Occipital lobe (tissue), 2 donors: ENCODE results near the gene ARIH1. TPM values are rescaled to one million over a fixed set of nuclear protein-coding genes. Genes with fewer than 3 reads are reported as not detected.
A peak's percentile ranks its signal among the peaks of the same experiment; 100 is the strongest.
"Not testable (repeated sequence)": the region's sequence is repeated elsewhere in the genome, so short reads cannot be mapped to it uniquely, and the experiment has no call there.

Experiments used
- DNase-seq: peaks from one replicate; lab custom pipeline; 2025; lab: John Stamatoyannopoulos, UW
- total RNA-seq: library from RNA; depleted of rRNA; stranded (reverse); fragments of >200 nt; gene quantifications from one replicate; pipeline ENCODE4 v1.2.3, GENCODE V29; 2014

The ARIH1 gene, protein sequence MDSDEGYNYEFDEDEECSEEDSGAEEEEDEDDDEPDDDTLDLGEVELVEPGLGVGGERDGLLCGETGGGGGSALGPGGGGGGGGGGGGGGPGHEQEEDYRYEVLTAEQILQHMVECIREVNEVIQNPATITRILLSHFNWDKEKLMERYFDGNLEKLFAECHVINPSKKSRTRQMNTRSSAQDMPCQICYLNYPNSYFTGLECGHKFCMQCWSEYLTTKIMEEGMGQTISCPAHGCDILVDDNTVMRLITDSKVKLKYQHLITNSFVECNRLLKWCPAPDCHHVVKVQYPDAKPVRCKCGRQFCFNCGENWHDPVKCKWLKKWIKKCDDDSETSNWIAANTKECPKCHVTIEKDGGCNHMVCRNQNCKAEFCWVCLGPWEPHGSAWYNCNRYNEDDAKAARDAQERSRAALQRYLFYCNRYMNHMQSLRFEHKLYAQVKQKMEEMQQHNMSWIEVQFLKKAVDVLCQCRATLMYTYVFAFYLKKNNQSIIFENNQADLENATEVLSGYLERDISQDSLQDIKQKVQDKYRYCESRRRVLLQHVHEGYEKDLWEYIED
- 42.7 TPM for total RNA-seq

DNA sequence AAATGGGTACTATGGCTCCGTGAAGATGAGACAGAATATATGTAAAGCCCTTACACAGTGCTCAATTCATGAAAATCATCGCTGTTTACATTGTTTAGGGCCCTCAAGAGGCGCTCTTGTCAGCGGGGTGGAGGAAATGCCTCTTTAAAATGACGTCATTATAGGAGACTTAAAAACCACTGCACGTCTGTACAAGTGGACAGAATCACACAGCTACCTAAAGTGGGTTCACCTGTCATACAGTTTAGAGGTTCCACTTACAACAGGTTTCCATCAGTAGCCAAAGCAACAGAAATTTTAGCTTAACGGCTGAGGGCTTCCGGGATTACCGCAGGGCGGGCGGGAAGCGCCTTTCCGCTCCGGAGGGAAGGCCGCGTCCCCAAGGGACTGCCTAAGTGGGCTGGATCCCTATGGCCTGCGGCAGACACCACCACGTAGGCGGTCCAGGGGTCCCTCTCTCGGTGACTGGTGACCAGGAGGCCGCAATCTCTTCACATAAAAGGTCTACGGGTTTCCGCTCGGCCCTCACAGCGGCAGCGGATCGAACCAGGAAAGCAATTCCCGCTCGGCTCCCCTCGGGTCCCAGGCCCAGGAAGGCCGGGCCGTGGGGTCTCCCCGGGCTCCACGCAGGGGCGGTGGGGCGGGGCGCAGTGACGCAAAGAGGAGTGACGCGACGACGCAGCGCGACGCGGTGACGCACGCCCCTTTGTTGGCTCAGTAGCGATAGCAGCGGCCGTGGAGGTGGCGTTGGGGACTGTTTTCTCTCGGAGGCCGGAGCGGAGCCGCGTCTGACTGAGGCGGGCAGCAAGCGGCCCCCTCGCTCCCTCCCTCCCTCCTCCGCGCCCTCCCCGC lies at the start of gene ARIH1:
TSS of gene ARIH1 (plus strand) at position 717 of the 852 bp plus-strand sequence. CDS start 310 bp downstream, outside the sequence.
- peak; percentile 96 for DNase-seq

DNA sequence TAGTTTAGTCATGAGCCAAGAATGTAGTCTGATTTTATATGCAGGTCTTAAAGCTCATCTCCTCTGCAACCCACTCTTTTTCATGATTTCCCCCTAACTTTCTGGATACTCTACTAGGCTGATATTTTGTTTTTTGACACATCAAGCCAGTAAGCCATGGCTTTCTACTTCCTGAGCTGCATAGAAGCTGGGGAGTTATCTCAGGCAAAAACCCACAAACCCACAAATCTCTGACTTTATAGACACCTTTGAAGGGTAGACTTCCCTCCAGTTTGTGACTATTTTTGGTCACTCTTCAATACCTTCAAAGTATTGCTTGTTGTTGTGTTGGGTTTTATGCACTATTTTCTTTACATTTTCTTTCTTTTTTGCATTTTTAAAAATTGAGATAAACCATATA lies 47.4 kb upstream of the ARIH1 start:
- no peak for DNase-seq

DNA sequence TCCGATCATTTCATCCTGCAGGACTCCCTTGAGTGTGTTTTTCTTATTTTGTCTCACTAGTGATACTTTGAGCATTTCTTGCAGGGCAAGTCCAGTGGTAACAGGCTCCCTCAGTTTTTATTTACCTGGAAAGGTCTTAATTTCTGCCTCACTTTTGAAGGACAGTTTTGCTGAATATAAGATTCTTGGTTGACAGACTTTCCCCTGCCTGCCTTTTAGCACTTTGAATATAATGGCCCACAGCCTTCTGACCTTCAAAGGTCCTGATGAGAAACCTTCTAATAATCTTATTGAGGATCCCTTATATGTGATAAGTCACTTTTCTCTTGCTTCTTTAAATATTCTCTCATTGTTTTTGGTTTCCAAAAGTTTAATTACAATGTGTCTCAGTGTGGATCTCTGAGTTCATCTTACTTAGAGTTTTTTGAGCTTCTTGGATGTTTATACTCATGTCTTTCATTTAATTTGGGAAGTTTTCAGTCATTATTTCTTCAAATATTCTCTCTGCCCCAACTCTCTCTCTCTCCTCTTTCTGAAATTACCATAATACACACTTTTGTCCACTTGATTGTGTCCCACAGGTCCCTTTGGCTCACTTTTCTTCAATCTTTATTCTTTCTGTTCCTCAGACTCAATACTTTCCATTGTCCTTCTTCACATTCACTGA lies 36.3 kb upstream of the ARIH1 start:
- DNase-seq, result no peak

DNA sequence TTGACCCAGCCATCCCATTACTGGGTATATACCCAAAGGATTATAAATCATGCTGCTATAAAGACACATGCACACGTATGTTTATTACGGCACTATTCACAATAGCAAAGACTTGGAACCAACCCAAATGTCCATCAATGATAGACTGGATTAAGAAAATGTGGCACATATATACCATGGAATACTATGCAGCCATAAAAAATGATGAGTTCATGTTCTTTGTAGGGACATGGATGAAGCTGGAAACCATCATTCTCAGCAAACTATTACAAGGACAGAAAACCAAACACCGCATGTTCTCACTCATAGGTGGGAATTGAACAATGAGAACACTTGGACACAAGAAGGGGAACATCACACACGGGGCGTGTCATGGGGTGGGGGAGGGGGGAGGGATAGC lies 31.3 kb upstream of the ARIH1 start:
- DNase-seq, result not testable (repeated sequence)

DNA sequence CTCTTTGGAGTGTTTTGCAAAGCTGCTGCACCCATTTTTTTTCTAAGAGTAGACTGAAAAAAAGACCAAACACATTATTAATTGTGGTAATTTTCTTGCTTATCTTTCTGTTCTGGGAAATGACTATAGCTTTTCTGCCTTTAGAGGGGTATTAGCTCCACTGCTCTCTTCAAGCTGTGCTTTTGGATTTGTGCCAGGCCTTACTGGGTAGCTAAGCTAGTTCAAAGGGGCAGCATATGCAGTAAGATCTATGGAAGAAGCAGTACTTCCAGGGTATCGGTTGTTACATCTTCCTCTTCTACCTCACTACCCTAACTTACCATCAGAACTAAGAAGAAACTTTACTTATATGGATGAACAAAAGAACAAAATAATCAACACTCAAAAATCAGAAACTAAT lies 28.7 kb upstream of the ARIH1 start:
- DNase-seq, result no peak

DNA sequence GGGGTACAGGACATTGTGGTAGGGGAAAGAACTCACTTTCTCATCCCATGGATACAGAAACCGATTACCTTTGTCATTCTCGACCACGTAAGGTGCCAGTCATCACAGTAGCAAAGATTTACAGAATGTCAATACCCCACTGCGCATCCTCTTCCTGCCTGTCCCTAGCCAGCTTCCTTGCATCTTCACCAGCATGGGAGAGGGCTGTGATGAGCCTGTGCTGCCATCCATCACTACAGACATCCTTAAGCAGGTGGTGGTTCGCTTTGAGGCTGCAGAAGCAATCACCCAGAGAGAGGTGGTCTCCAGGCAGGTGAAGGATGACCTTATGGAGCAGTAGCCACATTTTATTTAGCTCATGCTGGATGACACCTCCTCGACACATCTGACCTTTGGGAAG lies 23.3 kb upstream of the ARIH1 start:
- DNase-seq, result no peak

DNA sequence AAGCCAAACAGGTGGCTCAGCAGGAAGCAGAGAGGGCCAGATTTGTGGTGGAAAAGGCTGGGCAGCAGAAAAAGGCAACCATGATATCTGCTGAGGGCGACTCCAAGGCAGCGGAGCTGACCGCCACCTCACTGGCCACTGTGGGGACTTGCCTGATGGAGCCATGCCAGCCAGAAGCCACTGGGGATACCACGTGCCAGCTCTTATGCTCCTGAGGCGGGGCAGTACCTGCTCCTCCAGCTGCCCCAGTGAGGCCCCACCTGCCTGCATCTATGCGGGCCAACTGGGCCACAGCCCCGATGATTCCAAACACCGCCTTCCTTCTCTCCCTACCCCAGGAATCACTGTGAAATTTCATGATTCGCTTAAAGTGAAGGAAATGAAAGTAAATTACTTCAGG lies 22.9 kb upstream of the ARIH1 start:
- DNase-seq, result no peak

DNA sequence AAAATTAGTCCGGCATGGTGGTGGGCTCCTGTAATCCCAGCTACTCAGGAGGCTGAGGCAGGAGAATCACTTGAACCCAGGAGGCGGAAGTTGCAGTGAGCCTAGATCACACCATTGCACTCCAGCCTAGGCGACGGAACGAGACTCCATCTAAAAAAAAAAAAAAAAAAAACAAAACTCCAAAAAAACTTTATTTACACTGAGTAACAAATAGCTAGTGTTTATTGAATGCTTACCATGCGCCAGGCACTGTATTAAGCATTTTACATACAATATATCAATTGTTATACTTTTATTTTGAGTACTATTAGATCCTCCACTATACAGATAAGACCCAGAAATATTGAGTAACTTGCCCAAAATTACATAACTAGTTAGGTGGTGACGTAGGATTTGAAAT lies 17.4 kb upstream of the ARIH1 start:
- DNase-seq, result no peak

DNA sequence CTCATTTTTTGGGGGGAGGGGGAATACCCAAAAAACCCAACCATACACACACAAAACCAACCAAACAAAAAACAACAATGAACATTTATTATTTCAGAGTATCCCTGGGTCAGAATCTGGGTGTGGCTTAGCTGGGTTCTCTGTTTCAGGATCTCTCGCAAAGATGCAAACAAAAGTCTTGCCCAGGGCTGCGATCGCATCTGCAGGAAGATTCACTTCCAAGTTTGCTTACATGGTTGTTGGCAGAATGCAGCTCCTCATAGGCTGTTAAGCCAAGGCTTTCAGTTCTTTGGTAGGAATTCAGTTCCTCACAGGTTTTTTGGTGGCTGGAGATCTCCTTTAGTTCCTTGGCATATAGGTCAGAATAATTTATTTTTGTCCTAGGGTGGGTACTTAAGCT lies 13.7 kb upstream of the ARIH1 start:
- no peak for DNase-seq

DNA sequence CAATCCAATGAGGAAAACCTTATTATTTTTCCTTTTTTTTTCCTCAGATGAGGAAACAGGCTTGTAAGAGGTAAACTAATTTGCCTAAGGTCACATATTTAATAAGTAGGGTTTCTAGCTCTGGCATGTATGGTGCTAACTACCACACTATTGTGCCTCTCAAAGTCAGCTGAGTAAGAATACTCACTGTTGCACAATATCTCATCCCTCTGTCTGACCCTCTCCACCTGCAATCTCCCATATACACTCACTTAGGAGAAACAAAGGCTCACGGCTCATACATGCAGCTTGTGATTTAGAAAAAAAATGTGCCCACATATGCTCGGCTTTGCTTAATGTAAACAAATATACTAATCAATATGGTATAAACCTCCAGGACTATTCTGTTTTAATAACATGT lies 10.4 kb upstream of the ARIH1 start:
- no peak for DNase-seq

DNA sequence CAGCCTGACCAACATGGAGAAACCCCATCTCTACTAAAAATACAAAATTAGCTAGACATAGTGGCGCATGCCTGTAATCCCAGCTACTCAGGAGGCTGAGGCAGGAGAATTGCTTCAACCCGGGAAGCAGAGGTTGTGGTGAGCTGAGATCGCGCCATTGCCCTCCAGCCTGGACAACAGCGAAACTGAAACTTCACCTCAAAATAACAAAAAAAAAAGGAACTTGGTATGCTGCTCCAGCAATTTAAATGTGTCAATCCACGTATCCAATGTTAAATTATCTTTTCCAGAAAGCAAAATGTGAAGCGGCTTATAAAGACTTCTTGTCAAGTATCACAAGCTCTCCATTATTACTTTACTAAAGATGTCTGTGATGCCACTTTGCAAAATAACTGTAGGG lies 9.9 kb upstream of the ARIH1 start:
- DNase-seq, result no peak

DNA sequence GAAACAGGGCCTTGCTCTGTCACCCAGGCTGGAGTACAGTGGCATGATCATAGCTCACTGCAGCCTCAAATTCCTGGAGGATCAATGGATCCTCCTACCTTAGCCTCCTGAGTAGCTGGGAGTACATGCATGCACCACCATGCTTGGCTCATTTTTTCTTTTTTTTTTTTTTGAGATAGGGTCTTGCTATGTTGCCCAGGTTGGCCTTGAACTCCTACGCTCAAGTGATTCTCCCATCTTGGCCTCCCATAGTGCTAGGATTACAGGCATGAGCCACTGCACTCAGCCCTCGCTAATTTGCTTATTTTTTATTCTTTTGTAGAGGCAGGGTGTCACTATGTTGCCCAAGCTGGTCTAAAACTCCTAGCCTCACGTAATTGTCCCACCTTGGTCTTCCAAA lies 6.0 kb upstream of the ARIH1 start:
- no peak for DNase-seq

DNA sequence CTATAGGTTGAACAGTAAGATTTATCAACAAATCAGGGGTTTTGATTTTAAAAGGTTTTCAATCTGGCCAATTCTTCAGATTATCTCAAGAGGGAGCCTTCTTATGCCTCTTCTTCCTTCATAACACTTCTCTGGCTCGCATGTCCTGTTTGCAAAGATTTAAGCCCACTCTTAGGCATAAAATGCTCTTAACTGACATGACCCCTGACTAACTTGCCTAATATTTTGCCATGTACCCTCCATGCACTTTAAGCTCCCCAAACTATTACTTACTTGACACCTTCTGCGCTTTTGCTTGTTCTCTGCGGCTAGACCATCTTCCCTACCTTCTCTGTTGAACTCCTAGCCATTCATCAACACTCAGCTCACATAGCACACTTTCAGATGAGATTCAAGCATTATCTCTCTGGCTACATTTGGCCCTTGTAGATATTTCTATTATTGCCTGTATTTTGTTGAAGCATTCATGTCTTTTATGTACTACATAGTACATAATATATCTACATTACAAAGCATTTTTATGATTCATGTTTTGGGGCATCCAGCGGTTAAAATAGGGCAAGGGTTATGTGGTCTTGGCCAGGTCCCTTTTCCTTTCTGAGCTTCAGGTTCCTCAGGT lies 1.0 kb upstream of the ARIH1 start:
- no peak for DNase-seq

DNA sequence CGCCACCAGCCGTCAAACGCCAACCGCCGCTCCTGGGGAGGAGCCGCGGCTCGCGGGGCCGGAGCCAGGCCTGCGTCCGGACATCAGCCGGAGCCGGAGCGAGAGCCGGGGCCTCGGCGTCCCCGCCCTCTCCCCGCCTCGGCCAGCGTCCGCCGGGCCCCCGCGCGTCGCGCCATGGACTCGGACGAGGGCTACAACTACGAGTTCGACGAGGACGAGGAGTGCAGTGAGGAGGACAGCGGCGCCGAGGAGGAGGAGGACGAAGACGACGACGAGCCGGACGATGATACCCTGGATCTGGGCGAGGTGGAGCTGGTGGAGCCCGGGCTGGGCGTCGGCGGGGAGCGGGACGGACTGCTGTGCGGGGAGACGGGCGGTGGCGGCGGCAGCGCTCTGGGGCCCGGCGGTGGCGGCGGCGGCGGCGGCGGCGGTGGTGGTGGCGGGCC lies 359 bp downstream of the ARIH1 start:
- DNase-seq, result no peak

DNA sequence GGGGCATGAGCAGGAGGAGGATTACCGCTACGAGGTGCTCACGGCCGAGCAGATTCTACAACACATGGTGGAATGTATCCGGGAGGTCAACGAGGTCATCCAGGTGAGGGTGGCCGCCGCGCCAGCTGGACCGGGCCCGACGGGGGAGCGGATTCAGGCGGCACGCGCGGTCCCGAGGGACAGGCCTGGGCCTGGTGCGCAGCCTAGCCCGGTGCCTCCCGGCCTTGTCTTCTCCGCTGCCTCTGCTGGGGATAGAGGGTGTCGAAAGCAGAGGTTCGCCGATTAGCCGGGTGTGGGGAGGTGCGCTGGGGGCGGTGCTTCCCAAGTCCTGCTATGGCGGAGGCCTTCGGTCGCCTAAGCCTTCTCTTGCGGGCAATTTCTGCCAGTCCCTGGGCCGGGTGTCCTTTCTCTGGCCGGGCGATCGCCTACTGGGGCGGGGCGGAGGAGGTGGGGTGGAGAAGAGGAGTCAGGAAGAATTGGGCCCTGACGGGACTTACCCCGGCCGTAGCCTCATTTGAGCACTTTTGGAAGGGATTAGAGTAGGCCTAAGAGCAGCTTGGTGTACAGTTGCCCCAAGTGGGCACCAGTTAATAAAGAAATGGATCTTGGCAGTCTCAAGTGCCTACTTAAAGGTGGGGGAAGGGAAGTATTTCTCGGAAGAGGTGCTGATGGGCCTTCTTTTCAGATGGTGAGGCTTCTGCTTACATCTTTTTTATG lies 940 bp downstream of the ARIH1 start:
- peak; percentile 57 for DNase-seq

DNA sequence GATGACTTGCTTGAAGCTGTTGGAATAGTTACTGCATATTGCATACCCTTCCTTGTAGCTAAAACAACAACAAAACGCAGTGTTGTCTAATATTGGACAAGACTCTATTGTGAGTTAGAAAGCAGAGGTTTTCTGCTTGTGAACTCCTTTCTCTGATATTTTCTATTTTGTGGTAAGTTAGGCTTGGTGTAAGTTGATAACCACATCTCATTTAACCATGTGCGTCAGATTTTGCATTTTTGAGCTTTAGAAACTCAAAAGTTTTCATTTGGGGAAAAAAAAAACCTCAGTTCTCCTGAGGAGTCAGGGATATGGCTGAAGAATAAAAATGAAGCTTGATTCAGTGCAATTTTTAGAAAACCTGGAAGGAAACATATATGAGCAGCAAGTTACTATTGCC lies 1.5 kb downstream of the ARIH1 start:
- no peak for DNase-seq

DNA sequence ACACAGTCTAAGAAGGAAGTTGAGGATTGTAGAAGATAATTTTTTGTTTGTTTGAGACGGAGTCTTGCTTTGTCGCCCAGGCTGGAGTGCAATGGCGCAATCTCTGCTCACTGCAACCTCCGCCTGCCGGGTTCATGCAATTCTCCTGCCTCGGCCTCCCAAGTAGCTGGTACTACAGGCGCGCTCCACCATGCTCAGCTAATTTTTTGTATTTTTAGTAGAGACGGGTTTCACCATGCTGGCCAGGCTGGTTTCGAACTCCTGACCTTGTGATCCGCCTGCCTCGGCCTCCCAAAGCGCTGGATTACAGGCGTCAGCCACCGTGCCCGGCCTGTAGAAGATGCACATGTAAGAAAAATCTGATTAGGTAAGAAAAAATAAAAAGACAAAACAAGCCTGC lies 2.2 kb downstream of the ARIH1 start:
- DNase-seq, result not testable (repeated sequence)

DNA sequence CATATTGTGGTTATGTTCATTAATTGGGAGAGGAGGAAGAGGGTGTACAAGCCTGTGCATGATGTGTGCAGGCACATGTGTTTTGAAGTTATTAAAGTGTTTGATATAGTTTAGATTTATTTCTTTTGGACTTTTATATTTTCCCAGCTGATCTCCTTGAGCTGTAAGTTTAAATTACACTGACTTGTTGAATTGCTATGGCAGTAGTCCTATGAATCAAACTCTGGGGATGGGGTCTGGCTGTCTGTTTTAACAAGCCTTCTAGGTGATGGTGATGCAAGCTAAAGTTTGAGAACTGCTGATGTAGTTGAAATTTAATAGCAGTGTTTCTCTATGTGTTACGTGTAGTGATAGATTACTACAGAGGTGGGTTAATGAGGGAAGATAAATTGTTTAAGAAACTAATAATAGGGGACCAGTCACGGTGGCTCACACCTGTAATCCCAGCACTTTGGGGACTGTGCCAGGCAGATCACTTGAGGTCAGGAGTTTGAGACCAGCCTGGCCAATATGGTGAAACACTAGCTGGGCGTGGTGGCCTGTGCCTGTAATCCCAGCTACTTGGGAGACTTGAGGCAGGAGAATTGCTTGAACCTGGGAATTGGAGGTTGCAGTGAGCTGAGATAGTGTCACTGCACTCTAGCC lies 7.0 kb downstream of the ARIH1 start:
- DNase-seq, result no peak

DNA sequence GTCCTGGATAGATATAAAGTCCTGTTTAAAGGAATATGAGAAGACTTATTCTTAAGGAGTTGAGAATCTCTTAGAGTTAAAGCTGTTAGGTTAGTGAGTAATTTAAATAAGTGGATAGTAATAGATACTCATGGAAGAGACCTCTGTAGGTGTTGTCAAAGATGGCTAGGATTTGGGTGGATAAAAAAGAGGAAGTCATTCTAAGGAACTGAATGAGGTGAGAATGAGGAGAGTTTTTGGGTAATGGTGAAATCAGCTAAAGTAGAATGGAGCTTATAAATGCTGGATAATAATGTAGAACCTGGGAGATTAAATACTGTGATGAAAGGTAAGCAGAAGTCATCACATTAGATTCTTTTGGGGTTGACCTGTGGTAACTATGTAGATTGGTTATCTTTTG lies 8.1 kb downstream of the ARIH1 start:
- no peak for DNase-seq

DNA sequence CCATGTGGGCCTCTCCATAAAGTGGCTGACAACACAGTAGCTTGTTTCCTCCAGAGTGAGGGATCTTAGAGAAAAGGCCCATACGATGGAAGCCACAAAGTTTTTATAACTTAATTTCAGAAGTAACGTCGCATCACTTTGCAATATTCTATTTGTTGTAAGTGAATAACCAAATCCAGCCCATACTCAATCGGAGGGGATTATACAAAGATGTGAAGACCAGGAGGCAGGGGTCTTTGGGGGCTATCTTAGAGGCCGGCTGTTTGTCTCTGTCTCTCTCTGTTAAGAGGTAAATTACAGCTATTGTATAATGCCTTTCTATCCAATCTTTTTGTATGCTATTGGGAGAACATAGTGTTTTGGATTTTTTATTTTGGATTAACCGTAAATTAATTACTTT lies 9.1 kb downstream of the ARIH1 start:
- DNase-seq, result no peak
